Measurements from ENCODE around the gene ABCB10.

The ABCB10 gene

DNA sequence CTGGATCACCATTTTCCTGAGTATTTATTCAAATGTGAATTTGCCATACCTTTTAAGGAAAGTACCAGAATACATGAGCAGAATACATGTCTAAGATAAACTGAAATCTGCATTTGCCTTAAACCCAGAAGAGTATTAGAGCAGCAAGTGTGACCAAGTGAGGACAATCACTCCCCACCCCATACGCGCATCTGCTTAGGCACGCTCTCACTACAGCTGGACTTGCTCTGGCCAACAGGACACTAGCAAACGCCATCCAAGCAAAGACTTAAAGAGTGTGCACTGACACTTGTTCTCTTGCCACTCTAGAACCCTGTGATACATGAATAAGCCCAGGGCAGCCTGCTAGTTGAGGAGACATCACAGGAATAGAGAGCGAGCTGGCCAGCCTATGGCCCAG is 76.0 kb downstream of the ABCB10 start:
- TF ChIP-seq EZH2 (IDR thresholded peaks at IDR 0.05; ENCODE audit: borderline replicate concordance, low read depth, low read length, severe bottlenecking) (no peak), CTCF (IDR thresholded peaks at IDR 0.05; ENCODE audit: borderline replicate concordance, extremely low read depth, low read length, poor library complexity, severe bottlenecking) (no peak)
- Histone ChIP-seq H3K4me2 (ENCODE audit: insufficient read depth, low read length) (no peak overlapping the region), H3K9ac (ENCODE audit: low read depth, low read length) (no peak overlapping the region), H4K20me1 (ENCODE audit: insufficient read depth, low read length) (no peaks in the 10 kb centered on the region), H3K4me3 (ENCODE audit: low read depth in 1 of 2, low read length in 2 of 2) (no peak overlapping the region), H3K9me3 (ENCODE audit: insufficient read depth, low read length, severe bottlenecking) (no peaks in the 10 kb centered on the region), H2AFZ (ENCODE audit: low read depth, low read length) (no peak overlapping the region), H3K27me3 (ENCODE audit: insufficient read depth, low read length, poor library complexity) (no peaks in the 10 kb centered on the region), H3K27ac (ENCODE audit: low read length) (no peak overlapping the region), H3K36me3 (ENCODE audit: insufficient read depth, low read length) (peaks cover 91% of the 10 kb centered on the region), H3K4me1 (ENCODE audit: insufficient read depth, low read length) (no peaks in the 10 kb centered on the region), H3K79me2 (ENCODE audit: insufficient read depth, low read length) (no peaks in the 10 kb centered on the region)
- ATAC-seq (ENCODE audit: insufficient read depth, low read depth) = no peak
- no peak for DNase-seq

DNA sequence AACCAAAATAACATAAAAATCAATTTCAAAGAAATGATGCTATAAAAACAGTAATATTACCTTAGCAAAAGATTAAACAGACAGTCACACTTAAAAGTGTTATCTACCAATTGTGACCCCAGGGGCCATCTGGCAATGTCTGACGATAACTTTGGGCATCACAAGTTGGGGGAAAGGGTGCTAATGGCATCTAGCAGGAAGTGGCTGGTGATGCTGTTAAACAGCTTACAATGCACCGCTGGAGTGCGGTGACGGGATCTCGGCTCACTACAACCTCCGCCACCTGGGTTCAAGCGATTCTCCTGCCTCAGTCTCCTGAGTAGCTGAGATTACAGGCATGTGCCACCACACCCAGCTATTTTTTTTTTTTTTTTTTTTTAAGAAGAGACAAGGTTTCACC is 78.0 kb downstream of the ABCB10 start:
- no peak overlapping the region for H3K27ac ChIP-seq (ENCODE audit: low read length)
- no peaks in the 10 kb centered on the region for H3K79me2 ChIP-seq (ENCODE audit: insufficient read depth, low read length)
- H3K4me1 ChIP-seq (ENCODE audit: insufficient read depth, low read length) = no peaks in the 10 kb centered on the region
- no peaks in the 10 kb centered on the region for H3K27me3 ChIP-seq (ENCODE audit: insufficient read depth, low read length, poor library complexity)
- H3K4me3 ChIP-seq (ENCODE audit: low read depth in 1 of 2, low read length in 2 of 2) = no peak overlapping the region
- no peak overlapping the region for H3K4me2 ChIP-seq (ENCODE audit: insufficient read depth, low read length)
- peaks cover 90% of the 10 kb centered on the region for H3K36me3 ChIP-seq (ENCODE audit: insufficient read depth, low read length)
- DNase-seq (no peak), ATAC-seq (ENCODE audit: insufficient read depth, low read depth) (no peak)
- TF ChIP-seq EZH2 (IDR thresholded peaks at IDR 0.05; ENCODE audit: borderline replicate concordance, low read depth, low read length, severe bottlenecking) = no peak
- no peak for TF ChIP-seq CTCF (IDR thresholded peaks at IDR 0.05; ENCODE audit: borderline replicate concordance, extremely low read depth, low read length, poor library complexity, severe bottlenecking)
- no peaks in the 10 kb centered on the region for H4K20me1 ChIP-seq (ENCODE audit: insufficient read depth, low read length)
- H3K9me3 ChIP-seq (ENCODE audit: insufficient read depth, low read length, severe bottlenecking) = no peaks in the 10 kb centered on the region
- no peak overlapping the region for H2AFZ ChIP-seq (ENCODE audit: low read depth, low read length)
- H3K9ac ChIP-seq (ENCODE audit: low read depth, low read length) = no peak overlapping the region

DNA sequence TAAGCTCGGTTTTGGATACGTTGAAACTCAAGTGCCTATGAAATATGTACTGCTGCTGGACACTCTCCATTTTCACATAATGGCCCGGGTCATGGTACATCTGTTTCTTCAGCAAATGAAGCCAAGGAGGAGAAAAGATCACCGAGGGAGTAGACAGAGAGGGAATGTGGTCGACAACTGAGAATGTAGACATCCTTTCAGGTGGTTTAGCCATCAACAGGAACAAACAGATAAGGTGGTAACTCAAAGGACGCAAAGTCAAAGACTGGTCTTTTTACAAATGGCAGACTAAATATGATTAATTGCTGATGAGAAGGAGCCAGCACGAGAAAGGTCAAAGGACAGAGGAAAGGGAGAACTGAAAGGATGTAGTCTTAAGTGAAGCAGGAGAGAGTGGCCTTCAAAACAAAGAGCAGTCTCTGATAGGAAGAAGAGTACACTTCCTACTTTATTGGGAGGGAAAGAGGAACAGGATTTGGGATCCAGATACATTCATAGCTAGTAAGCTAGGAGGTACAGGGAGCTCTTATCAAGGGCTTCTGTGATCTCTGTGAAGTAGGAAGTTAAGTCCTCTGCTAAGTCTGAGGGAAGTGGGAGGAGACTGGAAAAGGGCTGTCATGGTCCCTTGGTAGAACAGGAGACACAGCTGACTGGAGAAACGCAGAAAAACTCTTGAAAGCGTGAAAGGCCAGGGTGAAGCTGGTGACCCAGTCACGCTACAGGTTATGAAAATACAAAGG is 78.7 kb downstream of the ABCB10 start:
- ATAC-seq (ENCODE audit: insufficient read depth, low read depth) = no peak
- H3K27me3 ChIP-seq (ENCODE audit: insufficient read depth, low read length, poor library complexity) = no peaks in the 10 kb centered on the region
- no peaks in the 10 kb centered on the region for H3K79me2 ChIP-seq (ENCODE audit: insufficient read depth, low read length)
- DNase-seq = no peak
- H4K20me1 ChIP-seq (ENCODE audit: insufficient read depth, low read length) = no peaks in the 10 kb centered on the region
- no peak overlapping the region for H3K4me2 ChIP-seq (ENCODE audit: insufficient read depth, low read length)
- no peak overlapping the region for H3K4me3 ChIP-seq (ENCODE audit: low read depth in 1 of 2, low read length in 2 of 2)
- H3K36me3 ChIP-seq (ENCODE audit: insufficient read depth, low read length) = peaks cover 89% of the 10 kb centered on the region
- H3K4me1 ChIP-seq (ENCODE audit: insufficient read depth, low read length) = no peaks in the 10 kb centered on the region
- no peak overlapping the region for H3K9ac ChIP-seq (ENCODE audit: low read depth, low read length)
- TF ChIP-seq EZH2 (IDR thresholded peaks at IDR 0.05; ENCODE audit: borderline replicate concordance, low read depth, low read length, severe bottlenecking) = no peak
- no peak for TF ChIP-seq CTCF (IDR thresholded peaks at IDR 0.05; ENCODE audit: borderline replicate concordance, extremely low read depth, low read length, poor library complexity, severe bottlenecking)
- H3K9me3 ChIP-seq (ENCODE audit: insufficient read depth, low read length, severe bottlenecking) = no peaks in the 10 kb centered on the region
- no peak overlapping the region for H3K27ac ChIP-seq (ENCODE audit: low read length)
- H2AFZ ChIP-seq (ENCODE audit: low read depth, low read length) = no peak overlapping the region

All from DND-41 (cell line).